HEK293 (cell line): ENCODE data around the gene UQCR11.

Source experiments
- CTCF ChIA-PET: fragments of 350-600 bp; formaldehyde crosslinking; extraction: SDS; loops from one replicate; lab custom pipeline; 2021; ENCODE audit warnings: antibody characterized with exemption; lab: Yijun Ruan, JAX
- POLR2A ChIA-PET: fragments of 300-600 bp; formaldehyde crosslinking; extraction: SDS; loops from one replicate; lab custom pipeline; 2020; ENCODE audit warnings: antibody characterized with exemption, inconsistent platforms; lab: Yijun Ruan, JAX
- H3K27ac ChIP-seq: fragments of 200-500 bp; sonication (Bioruptor generic); 2 replicates; pipeline ENCODE4 v1.5.1; 2014; ENCODE audit warnings: low read depth, low read length, control low read depth, inconsistent platforms; ENCODE audit errors: extremely low read depth
- H3K36me3 ChIP-seq, 2 experiments: fragments of 200-500 bp in 1 of 2; sonication (Bioruptor generic) in 1 of 2; 1 replicate in 1 of 2; 2 replicates in 1 of 2; pipeline ENCODE4 v1.5.1; 2014 to 2017; ENCODE audit warnings: inconsistent platforms in 2 of 2, low read length in 2 of 2; ENCODE audit not compliant: control insufficient read depth in 2 of 2, insufficient read depth in 1 of 2
- H3K4me1 ChIP-seq: fragments of 200-500 bp; sonication (Bioruptor generic); 2 replicates; pipeline ENCODE4 v1.5.1; 2014; ENCODE audit warnings: mild to moderate bottlenecking, low read length, inconsistent platforms; ENCODE audit not compliant: control insufficient read depth, insufficient read depth
- H3K4me3 ChIP-seq: 2 replicates; pipeline ENCODE4 v1.5.1; 2011; ENCODE audit warnings: low read depth, mild to moderate bottlenecking, control low read depth, low read length, moderate library complexity
- H3K9me3 ChIP-seq: fragments of 200-500 bp; sonication (Bioruptor generic); 2 replicates; pipeline ENCODE4 v1.5.1; 2014; ENCODE audit warnings: low read depth, low read length, inconsistent platforms; ENCODE audit not compliant: control insufficient read depth, insufficient read depth
- MEIS1 ChIP-seq: sonication (generic); formaldehyde crosslinking; IDR thresholded peaks from 2 replicates; pipeline ENCODE4 v1.8.1; 2022; ENCODE audit warnings: missing genetic modification reagents, mild to moderate bottlenecking, borderline replicate concordance
- PRDM1 ChIP-seq: fragments of 450-650 bp; formaldehyde crosslinking; IDR thresholded peaks from 2 replicates; pipeline ENCODE4; 2016; ENCODE audit warnings: missing biosample characterization, missing genetic modification characterization
- SCRT1 ChIP-seq: fragments of 450-650 bp; formaldehyde crosslinking; IDR thresholded peaks from 2 replicates; pipeline ENCODE4 v1.5.1; 2016; ENCODE audit warnings: missing biosample characterization, missing genetic modification characterization, borderline replicate concordance
- SCRT2 ChIP-seq: fragments of 450-650 bp; formaldehyde crosslinking; IDR thresholded peaks from 2 replicates; pipeline ENCODE4 v1.5.1; 2016; ENCODE audit warnings: missing biosample characterization, missing genetic modification characterization
- SP7 ChIP-seq: fragments of 450-650 bp; formaldehyde crosslinking; IDR thresholded peaks from 2 replicates; pipeline ENCODE4 v1.5.1; 2016; ENCODE audit warnings: missing biosample characterization, missing genetic modification characterization
- ZBTB17 ChIP-seq: fragments of 450-650 bp; formaldehyde crosslinking; IDR thresholded peaks from 2 replicates; pipeline ENCODE4 v1.5.1; 2016; ENCODE audit warnings: missing biosample characterization, missing genetic modification characterization
- ZFP69B ChIP-seq: fragments of 450-650 bp; formaldehyde crosslinking; IDR thresholded peaks from 2 replicates; pipeline ENCODE4 v1.5.1; 2016; ENCODE audit warnings: missing biosample characterization, missing genetic modification characterization
- ZNF10 ChIP-seq: fragments of 450-650 bp; formaldehyde crosslinking; IDR thresholded peaks from 2 replicates; pipeline ENCODE4 v1.5.1; 2017; ENCODE audit warnings: missing biosample characterization, missing genetic modification characterization
- ZNF121 ChIP-seq: fragments of 450-650 bp; formaldehyde crosslinking; IDR thresholded peaks from 2 replicates; pipeline ENCODE4 v1.5.1; 2016; ENCODE audit warnings: missing biosample characterization, missing genetic modification characterization
- ZNF146 ChIP-seq: fragments of 450-650 bp; formaldehyde crosslinking; IDR thresholded peaks from 2 replicates; pipeline ENCODE4 v1.5.1; 2016; ENCODE audit warnings: missing biosample characterization, missing genetic modification characterization
- ZNF16 ChIP-seq: fragments of 450-650 bp; formaldehyde crosslinking; IDR thresholded peaks from 2 replicates; pipeline ENCODE4 v1.5.1; 2016; ENCODE audit warnings: low read depth, missing biosample characterization, missing genetic modification characterization
- ZNF2 ChIP-seq: fragments of 450-650 bp; formaldehyde crosslinking; IDR thresholded peaks from 2 replicates; pipeline ENCODE4 v1.5.1; 2016; ENCODE audit warnings: missing biosample characterization, missing genetic modification characterization
- ZNF239 ChIP-seq: fragments of 450-650 bp; formaldehyde crosslinking; IDR thresholded peaks from 2 replicates; pipeline ENCODE4 v1.5.1; 2016; ENCODE audit warnings: missing biosample characterization, missing genetic modification characterization
- ZNF335 ChIP-seq: fragments of 450-650 bp; formaldehyde crosslinking; conservative IDR thresholded peaks from 2 replicates; pipeline ENCODE4 v1.5.1; 2016; ENCODE audit warnings: missing biosample characterization, missing genetic modification characterization
- ZNF48 ChIP-seq: fragments of 450-650 bp; formaldehyde crosslinking; IDR thresholded peaks from 2 replicates; pipeline ENCODE4 v1.5.1; 2016; ENCODE audit warnings: missing biosample characterization, missing genetic modification characterization
- ZNF514 ChIP-seq: fragments of 450-650 bp; formaldehyde crosslinking; IDR thresholded peaks from 2 replicates; pipeline ENCODE4 v1.5.1; 2016; ENCODE audit warnings: missing biosample characterization, missing genetic modification characterization
- ZNF555 ChIP-seq: fragments of 450-650 bp; formaldehyde crosslinking; conservative IDR thresholded peaks from 2 replicates; pipeline ENCODE4 v1.5.1; 2017; ENCODE audit warnings: missing biosample characterization, mild to moderate bottlenecking, missing genetic modification characterization, inconsistent platforms
- ZNF561 ChIP-seq: fragments of 450-650 bp; IDR thresholded peaks from 2 replicates; pipeline ENCODE4 v1.5.1; 2018; ENCODE audit warnings: missing biosample characterization, missing genetic modification characterization, borderline replicate concordance
- ZNF585B ChIP-seq: fragments of 450-650 bp; formaldehyde crosslinking; IDR thresholded peaks from 2 replicates; pipeline ENCODE4 v1.5.1; 2016; ENCODE audit warnings: missing biosample characterization, missing genetic modification characterization
- ZNF658 ChIP-seq: fragments of 450-650 bp; formaldehyde crosslinking; IDR thresholded peaks from 2 replicates; pipeline ENCODE4; 2016; ENCODE audit warnings: missing biosample characterization, missing genetic modification characterization
- ZNF747 ChIP-seq: fragments of 450-650 bp; formaldehyde crosslinking; IDR thresholded peaks from 2 replicates; pipeline ENCODE4 v1.5.1; 2016; ENCODE audit warnings: missing biosample characterization, missing genetic modification characterization
- TF ChIP-seq, protein P1 (sequence below): fragments of 450-650 bp; formaldehyde crosslinking; conservative IDR thresholded peaks from 2 replicates; pipeline ENCODE4 v1.5.1; 2016; ENCODE audit warnings: low read depth, missing biosample characterization, missing genetic modification characterization
- TF ChIP-seq, protein P2 (sequence below): fragments of 450-650 bp; formaldehyde crosslinking; IDR thresholded peaks from 2 replicates; pipeline ENCODE4 v1.5.1; 2016; ENCODE audit warnings: missing biosample characterization, missing genetic modification characterization
- TF ChIP-seq, protein P3 (sequence below): fragments of 450-650 bp; formaldehyde crosslinking; IDR thresholded peaks from 2 replicates; pipeline ENCODE4; 2016; ENCODE audit warnings: missing biosample characterization, missing genetic modification characterization

Gene UQCR11

DNA sequence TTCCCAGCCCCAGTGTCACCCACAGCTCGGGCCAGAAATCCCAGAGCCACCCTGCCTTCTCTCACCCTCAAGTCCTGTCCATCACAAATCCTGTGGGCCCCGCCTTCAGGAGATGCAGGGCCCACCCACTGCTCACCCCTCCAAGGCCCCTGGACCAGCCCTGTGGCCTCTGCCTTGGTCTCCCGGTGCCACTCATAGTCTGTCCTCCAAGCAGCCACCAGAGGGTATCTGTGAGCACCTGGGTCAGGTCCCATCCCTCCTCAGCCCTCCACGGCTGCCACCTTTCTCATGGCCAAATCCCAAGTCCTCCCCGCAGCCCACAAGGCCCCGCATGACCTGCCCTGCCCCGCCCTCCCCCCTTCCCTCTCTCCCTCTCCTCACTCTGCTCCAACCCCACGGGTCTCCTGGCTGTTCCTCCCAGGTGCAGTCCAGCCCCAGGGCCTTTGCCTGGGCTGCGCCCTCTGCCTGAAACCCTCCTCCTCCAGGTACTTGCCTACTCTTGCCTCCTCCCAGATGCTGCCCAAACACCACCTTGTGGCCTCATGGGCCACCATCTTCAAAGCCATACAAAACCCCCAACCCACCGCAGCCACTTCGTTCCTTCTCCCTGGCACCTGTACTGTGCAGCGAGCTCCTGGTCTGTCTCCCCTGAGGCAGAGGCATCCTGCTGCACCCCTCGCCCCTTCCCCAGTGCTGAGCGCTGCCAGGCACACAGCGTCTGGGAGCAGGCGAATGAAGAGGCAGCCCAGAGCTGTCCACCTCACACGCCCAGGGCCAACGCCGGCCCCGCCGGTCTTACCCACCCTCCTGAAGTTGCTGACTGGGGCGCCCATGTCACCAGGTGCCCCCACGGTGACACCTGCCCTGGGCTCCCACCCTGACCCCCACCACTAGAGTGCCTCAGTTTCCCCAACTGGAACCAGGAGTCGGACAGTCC lies 13.2 kb upstream of the UQCR11 start (continued):
- TF ChIP-seq ZNF16 (tag by site-specific recombination) = 0 out of 2 replicates have a peak, but pooled peaks have one; percentile 19
- peak; percentile 64; the same call in 1 of the 2 replicates for TF ChIP-seq ZNF335
- TF ChIP-seq ZFP69B (tag by site-specific recombination) = peak; percentile 93
- TF ChIP-seq, protein P1, sequence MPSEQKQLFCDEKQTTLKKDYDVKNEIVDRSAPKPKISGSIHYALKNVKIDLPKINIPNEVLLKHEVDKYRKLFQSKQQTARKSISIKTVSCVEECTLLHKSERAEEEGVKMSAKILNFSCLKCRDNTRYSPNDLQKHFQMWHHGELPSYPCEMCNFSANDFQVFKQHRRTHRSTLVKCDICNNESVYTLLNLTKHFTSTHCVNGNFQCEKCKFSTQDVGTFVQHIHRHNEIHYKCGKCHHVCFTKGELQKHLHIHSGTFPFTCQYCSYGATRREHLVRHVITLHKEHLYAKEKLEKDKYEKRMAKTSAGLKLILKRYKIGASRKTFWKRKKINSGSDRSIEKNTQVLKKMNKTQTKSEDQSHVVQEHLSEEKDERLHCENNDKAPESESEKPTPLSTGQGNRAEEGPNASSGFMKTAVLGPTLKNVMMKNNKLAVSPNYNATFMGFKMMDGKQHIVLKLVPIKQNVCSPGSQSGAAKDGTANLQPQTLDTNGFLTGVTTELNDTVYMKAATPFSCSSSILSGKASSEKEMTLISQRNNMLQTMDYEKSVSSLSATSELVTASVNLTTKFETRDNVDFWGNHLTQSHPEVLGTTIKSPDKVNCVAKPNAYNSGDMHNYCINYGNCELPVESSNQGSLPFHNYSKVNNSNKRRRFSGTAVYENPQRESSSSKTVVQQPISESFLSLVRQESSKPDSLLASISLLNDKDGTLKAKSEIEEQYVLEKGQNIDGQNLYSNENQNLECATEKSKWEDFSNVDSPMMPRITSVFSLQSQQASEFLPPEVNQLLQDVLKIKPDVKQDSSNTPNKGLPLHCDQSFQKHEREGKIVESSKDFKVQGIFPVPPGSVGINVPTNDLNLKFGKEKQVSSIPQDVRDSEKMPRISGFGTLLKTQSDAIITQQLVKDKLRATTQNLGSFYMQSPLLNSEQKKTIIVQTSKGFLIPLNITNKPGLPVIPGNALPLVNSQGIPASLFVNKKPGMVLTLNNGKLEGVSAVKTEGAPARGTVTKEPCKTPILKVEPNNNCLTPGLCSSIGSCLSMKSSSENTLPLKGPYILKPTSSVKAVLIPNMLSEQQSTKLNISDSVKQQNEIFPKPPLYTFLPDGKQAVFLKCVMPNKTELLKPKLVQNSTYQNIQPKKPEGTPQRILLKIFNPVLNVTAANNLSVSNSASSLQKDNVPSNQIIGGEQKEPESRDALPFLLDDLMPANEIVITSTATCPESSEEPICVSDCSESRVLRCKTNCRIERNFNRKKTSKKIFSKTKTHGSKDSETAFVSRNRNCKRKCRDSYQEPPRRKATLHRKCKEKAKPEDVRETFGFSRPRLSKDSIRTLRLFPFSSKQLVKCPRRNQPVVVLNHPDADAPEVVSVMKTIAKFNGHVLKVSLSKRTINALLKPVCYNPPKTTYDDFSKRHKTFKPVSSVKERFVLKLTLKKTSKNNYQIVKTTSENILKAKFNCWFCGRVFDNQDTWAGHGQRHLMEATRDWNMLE (tag by site-specific recombination) = no peak

DNA sequence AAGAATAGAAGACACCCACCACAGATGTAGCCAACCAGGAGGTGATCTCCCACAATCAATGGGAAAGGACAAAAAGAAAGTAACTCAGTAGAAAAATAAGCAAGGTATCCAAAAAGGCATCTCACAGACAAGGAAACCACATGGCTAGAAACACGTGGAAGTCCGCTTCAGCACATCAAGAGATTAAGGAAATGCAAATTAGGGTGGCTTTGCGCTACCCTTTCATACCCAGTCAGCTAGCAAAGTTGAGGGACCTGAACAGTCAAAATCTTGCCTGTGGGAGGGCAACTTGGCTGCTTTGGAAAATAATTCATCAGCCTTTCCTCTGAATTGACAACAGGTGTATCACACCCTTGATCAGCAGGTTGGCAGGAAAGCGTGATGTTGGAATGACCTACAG lies 11.6 kb upstream of the UQCR11 start:
- H3K4me3 ChIP-seq = no peak overlapping the region
- no peaks in the 10 kb centered on the region for H3K9me3 ChIP-seq
- no peak overlapping the region for H3K27ac ChIP-seq
- ChIA-PET POLR2A (no interaction called here), CTCF (interaction anchor here (0.6 to 1.3 kb wide), 4 partner anchors 11 to 210 kb away, joined by 3 to 6 read pairs (median 4); partner anchors contain the start of gene UQCR11)
- H3K4me1 ChIP-seq = no peaks in the 10 kb centered on the region
- TF ChIP-seq ZNF48 (tag by site-specific recombination) = no peak
- TF ChIP-seq SCRT2 (tag by site-specific recombination) = peak; percentile 57; the same call in 1 of the 2 replicates
- H3K36me3 ChIP-seq = peaks cover 11 to 93% of the 10 kb centered on the region in 2 experiments; a peak in 2 of 3 replicates

DNA sequence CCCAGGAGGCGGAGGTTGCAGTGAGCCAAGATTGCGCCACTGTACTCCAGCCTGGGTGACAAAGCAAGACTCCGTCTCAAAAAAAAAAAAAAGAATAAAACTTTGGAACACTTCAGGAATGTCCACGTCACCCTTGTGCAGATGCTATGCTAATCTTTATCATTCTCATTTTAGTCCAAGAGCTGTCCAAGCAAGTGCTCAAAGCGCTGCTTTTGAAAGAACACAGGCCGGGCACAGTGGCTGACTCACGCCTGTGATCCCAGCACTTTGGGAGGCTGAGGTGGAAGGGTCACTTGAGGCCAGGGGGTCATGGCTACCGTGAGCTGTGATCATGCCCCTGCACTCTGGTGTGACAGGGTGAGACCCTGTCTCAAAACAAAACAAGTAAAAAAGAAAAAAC lies 11.1 kb upstream of the UQCR11 start:
- Histone ChIP-seq H3K27ac (no peak overlapping the region), H3K4me1 (no peaks in the 10 kb centered on the region), H3K4me3 (no peak overlapping the region), H3K36me3 (peaks cover 11 to 92% of the 10 kb centered on the region in 2 experiments; a peak in 2 of 3 replicates), H3K9me3 (no peaks in the 10 kb centered on the region)
- ChIA-PET POLR2A (no interaction called here), CTCF (interaction anchor here (0.6 to 0.9 kb wide), 4 partner anchors 70 to 210 kb away, joined by 3 to 5 read pairs (median 4); no protein-coding TSS in a partner anchor)
- TF ChIP-seq ZNF747 (tag by site-specific recombination) (no peak), ZNF121 (tag by site-specific recombination) (no peak), MEIS1 (CRISPR knock-in tag) (no peak), ZNF658 (tag by site-specific recombination) (no peak), PRDM1 (tag by site-specific recombination) (no peak), ZNF10 (tag by site-specific recombination) (no peak), SCRT1 (no peak), ZNF146 (tag by site-specific recombination) (no peak), ZNF514 (tag by site-specific recombination) (no peak), SP7 (tag by site-specific recombination) (no peak), ZBTB17 (no peak), ZNF561 (no peak), ZNF2 (tag by site-specific recombination) (no peak), ZNF239 (tag by site-specific recombination) (no peak), ZNF555 (tag by site-specific recombination) (no peak), ZNF585B (tag by site-specific recombination) (no peak)
- TF ChIP-seq, protein P2, sequence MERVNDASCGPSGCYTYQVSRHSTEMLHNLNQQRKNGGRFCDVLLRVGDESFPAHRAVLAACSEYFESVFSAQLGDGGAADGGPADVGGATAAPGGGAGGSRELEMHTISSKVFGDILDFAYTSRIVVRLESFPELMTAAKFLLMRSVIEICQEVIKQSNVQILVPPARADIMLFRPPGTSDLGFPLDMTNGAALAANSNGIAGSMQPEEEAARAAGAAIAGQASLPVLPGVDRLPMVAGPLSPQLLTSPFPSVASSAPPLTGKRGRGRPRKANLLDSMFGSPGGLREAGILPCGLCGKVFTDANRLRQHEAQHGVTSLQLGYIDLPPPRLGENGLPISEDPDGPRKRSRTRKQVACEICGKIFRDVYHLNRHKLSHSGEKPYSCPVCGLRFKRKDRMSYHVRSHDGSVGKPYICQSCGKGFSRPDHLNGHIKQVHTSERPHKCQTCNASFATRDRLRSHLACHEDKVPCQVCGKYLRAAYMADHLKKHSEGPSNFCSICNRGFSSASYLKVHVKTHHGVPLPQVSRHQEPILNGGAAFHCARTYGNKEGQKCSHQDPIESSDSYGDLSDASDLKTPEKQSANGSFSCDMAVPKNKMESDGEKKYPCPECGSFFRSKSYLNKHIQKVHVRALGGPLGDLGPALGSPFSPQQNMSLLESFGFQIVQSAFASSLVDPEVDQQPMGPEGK = no peak
- TF ChIP-seq, protein P3, sequence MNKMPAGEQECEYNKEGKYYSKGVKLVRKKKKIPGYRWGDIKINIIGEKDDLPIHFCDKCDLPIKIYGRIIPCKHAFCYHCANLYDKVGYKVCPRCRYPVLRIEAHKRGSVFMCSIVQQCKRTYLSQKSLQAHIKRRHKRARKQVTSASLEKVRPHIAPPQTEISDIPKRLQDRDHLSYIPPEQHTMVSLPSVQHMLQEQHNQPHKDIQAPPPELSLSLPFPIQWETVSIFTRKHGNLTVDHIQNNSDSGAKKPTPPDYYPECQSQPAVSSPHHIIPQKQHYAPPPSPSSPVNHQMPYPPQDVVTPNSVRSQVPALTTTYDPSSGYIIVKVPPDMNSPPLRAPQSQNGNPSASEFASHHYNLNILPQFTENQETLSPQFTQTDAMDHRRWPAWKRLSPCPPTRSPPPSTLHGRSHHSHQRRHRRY (tag by site-specific recombination) = no peak
